Fibroblast of lung (primary cell): ENCODE measurements around the gene PRSS36. TPM values are rescaled to one million over a fixed set of nuclear protein-coding genes. Genes with fewer than 3 reads are reported as not detected.

Experiments
- DNase-seq, 2 donors: peaks; one replicate each; pipeline versions ENCODE4 v3.0.0 to v3.0.0-alpha.2; 2010; ENCODE audit warnings: low read depth in 2 of 2
- H2AFZ ChIP-seq: 2 replicates; pipeline ENCODE4 v1.5.1; 2012; ENCODE audit warnings: low read length, control low read depth, inconsistent platforms
- H3K27ac ChIP-seq: 2 replicates; pipeline ENCODE4 v1.5.1; 2011; ENCODE audit warnings: low read length, control low read depth; ENCODE audit not compliant: insufficient read depth
- H3K27me3 ChIP-seq: 2 replicates; pipeline ENCODE4 v1.5.1; 2011; ENCODE audit warnings: mild to moderate bottlenecking, low read length; ENCODE audit not compliant: control insufficient read depth, insufficient read depth
- H3K36me3 ChIP-seq: 2 replicates; pipeline ENCODE4 v1.5.1; 2011; ENCODE audit warnings: low read length; ENCODE audit not compliant: control insufficient read depth, insufficient read depth
- H3K4me1 ChIP-seq: 2 replicates; pipeline ENCODE4 v1.5.1; 2011; ENCODE audit warnings: low read length; ENCODE audit not compliant: control insufficient read depth, insufficient read depth; ENCODE audit errors: extremely low read depth
- H3K4me2 ChIP-seq: 2 replicates; pipeline ENCODE4 v1.5.1; 2011; ENCODE audit warnings: low read length, control low read depth; ENCODE audit not compliant: insufficient read depth; ENCODE audit errors: extremely low read depth
- H3K4me3 ChIP-seq, 4 experiments: fragments of 200-600 bp in 1 of 4; sonication (generic) in 1 of 4; replicated peaks in 1 of 4; 2 replicates each; pipeline ENCODE4 v1.5.1; 2011 to 2016; ENCODE audit warnings: low read length in 4 of 4, low read depth in 3 of 4, mild to moderate bottlenecking in 3 of 4, control low read depth in 2 of 4, inconsistent platforms in 1 of 4, mixed read lengths in 1 of 4; ENCODE audit not compliant: insufficient read depth in 1 of 4; ENCODE audit errors: control extremely low read depth in 1 of 4
- H3K79me2 ChIP-seq: 2 replicates; pipeline ENCODE4 v1.5.1; 2012; ENCODE audit warnings: mild to moderate bottlenecking, low read length, inconsistent platforms; ENCODE audit not compliant: control insufficient read depth, insufficient read depth
- H3K9ac ChIP-seq: 2 replicates; pipeline ENCODE4 v1.5.1; 2011; ENCODE audit warnings: mild to moderate bottlenecking, low read length, control low read depth; ENCODE audit not compliant: insufficient read depth
- H3K9me3 ChIP-seq: 2 replicates; pipeline ENCODE4 v1.5.1; 2012; ENCODE audit warnings: low read depth, low read length; ENCODE audit not compliant: control insufficient read depth, insufficient read depth
- H4K20me1 ChIP-seq: 2 replicates; pipeline ENCODE4 v1.5.1; 2011; ENCODE audit warnings: low read length; ENCODE audit not compliant: control insufficient read depth, insufficient read depth; ENCODE audit errors: extremely low read depth
- EZH2 ChIP-seq: IDR thresholded peaks from 2 replicates; pipeline ENCODE4 v1.5.1; 2012; ENCODE audit warnings: low read length, control low read depth, mild to moderate bottlenecking; ENCODE audit errors: missing control alignments
- polyA plus RNA-seq, 2 donors: library from polyadenylated mRNA; depleted of rRNA in 1 of 2; stranded (reverse) in 1 of 2; unstranded in 1 of 2; fragments of >200 nt; gene quantifications; 2 replicates each; pipeline ENCODE4 v1.2.1, GENCODE V29; 2011 to 2012; ENCODE audit warnings: missing spikeins in 1 of 2
- total RNA-seq: library from RNA; depleted of rRNA; stranded (reverse); fragments of >200 nt; gene quantifications from 2 replicates; pipeline ENCODE4 v1.2.1, GENCODE V29; 2014
- TF ChIP-seq, protein P1 (sequence below), 2 donors: IDR thresholded peaks in 1 of 2; conservative IDR thresholded peaks in 1 of 2; 1 replicate in 1 of 2; 2 replicates in 1 of 2; pipeline ENCODE4 v1.5.1; 2011 to 2012; ENCODE audit warnings: low read length in 2 of 2, control low read depth in 1 of 2, inconsistent platforms in 1 of 2, low read depth in 1 of 2, mild to moderate bottlenecking in 1 of 2

The PRSS36 gene
- total and polyA plus RNA-seq, 2 donors (not counting 1 experiment from before 2014, with no cell fraction given) = 0.10 to 0.17 TPM

DNA sequence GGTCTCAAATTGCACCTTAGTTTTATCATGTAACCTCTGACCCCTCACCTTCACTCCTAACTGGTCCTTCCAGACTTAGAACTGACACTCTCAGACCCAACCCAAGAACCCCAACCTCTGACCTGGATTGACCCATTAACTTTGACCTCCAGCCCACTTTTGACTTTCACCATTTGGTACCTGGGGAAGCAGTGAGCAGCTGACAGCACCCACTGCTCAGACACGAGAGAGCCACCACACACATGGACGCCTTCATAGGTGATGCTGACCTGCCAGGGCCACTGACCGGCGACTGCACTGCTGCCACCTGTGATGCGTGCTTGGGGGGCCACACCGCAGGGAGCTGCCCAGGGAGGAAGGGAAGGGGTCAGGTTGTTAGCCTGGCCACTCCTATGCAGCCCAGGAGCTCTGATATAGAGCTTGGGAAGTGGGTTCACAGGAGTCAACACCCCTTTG is 16.8 kb downstream of the PRSS36 start:
- DNase-seq = no peak
- H3K27me3 ChIP-seq = no peaks in the 10 kb centered on the region
- H3K4me2 ChIP-seq = no peak overlapping the region
- H3K9ac ChIP-seq = no peak overlapping the region
- no peak overlapping the region for H3K27ac ChIP-seq
- no peaks in the 10 kb centered on the region for H3K4me1 ChIP-seq
- no peak overlapping the region for H3K4me3 ChIP-seq
- H3K79me2 ChIP-seq = no peaks in the 10 kb centered on the region
- peaks cover 2% of the 10 kb centered on the region for H3K36me3 ChIP-seq
- no peaks in the 10 kb centered on the region for H3K9me3 ChIP-seq
- H4K20me1 ChIP-seq = no peaks in the 10 kb centered on the region
- TF ChIP-seq, protein P1, sequence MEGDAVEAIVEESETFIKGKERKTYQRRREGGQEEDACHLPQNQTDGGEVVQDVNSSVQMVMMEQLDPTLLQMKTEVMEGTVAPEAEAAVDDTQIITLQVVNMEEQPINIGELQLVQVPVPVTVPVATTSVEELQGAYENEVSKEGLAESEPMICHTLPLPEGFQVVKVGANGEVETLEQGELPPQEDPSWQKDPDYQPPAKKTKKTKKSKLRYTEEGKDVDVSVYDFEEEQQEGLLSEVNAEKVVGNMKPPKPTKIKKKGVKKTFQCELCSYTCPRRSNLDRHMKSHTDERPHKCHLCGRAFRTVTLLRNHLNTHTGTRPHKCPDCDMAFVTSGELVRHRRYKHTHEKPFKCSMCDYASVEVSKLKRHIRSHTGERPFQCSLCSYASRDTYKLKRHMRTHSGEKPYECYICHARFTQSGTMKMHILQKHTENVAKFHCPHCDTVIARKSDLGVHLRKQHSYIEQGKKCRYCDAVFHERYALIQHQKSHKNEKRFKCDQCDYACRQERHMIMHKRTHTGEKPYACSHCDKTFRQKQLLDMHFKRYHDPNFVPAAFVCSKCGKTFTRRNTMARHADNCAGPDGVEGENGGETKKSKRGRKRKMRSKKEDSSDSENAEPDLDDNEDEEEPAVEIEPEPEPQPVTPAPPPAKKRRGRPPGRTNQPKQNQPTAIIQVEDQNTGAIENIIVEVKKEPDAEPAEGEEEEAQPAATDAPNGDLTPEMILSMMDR (conservative IDR thresholded peaks at IDR 0.05 in 1 of 2, IDR thresholded peaks at IDR 0.05 in 1 of 2; ENCODE audit: low read depth in 1 of 2, low read length in 2 of 2) = no peak
- TF ChIP-seq EZH2 = no peak
- H2AFZ ChIP-seq = no peak overlapping the region

GRCh38 chr16:31132303-31132979 is 17.4 kb downstream of the PRSS36 start:
- no peak for DNase-seq
- H3K36me3 ChIP-seq = peaks cover 2% of the 10 kb centered on the region

DNA sequence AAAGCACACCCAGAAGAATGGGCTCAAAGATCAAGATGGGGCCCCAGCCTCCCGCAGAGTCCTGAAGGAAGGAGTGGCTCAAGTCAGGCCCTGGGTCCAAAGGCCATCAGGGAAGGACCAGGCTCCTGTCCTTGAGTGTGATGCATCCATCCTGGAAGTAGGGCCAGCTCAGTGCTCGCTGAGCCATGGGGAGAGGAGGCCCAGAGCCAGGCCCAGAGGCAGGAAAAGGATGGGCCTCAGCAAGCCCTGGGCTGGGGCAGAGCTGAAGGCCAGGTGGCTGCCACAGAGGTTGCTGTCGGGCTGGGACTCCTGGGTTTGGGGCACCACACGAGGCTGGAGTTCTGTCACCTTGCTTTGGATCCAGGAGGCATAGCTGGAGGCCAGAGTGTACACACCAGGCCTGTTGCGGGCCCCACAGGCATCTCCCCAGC is 18.0 kb downstream of the PRSS36 start:
- Histone ChIP-seq H3K9ac (no peak overlapping the region), H3K27me3 (no peaks in the 10 kb centered on the region), H3K4me1 (no peaks in the 10 kb centered on the region), H3K79me2 (no peaks in the 10 kb centered on the region), H2AFZ (no peak overlapping the region), H3K4me3 (no peak overlapping the region), H3K9me3 (no peaks in the 10 kb centered on the region), H3K4me2 (no peak overlapping the region), H3K27ac (no peak overlapping the region), H3K36me3 (peaks cover 5% of the 10 kb centered on the region), H4K20me1 (no peaks in the 10 kb centered on the region)
- no peak for DNase-seq
- no peak for TF ChIP-seq EZH2
- TF ChIP-seq, protein P1 (conservative IDR thresholded peaks at IDR 0.05 in 1 of 2, IDR thresholded peaks at IDR 0.05 in 1 of 2; ENCODE audit: low read depth in 1 of 2, low read length in 2 of 2) = no peak

More at GRCh38 chr16:31132303-31132979, 17.4 kb downstream of the PRSS36 start:
- no peaks in the 10 kb centered on the region for H4K20me1 ChIP-seq
- no peak overlapping the region for H3K9ac ChIP-seq
- H2AFZ ChIP-seq = no peak overlapping the region
- no peak overlapping the region for H3K4me2 ChIP-seq
- no peak overlapping the region for H3K27ac ChIP-seq
- no peaks in the 10 kb centered on the region for H3K79me2 ChIP-seq
- no peaks in the 10 kb centered on the region for H3K4me1 ChIP-seq
- no peak overlapping the region for H3K4me3 ChIP-seq
- H3K9me3 ChIP-seq = no peaks in the 10 kb centered on the region
- TF ChIP-seq EZH2 = no peak
- TF ChIP-seq, protein P1 (conservative IDR thresholded peaks at IDR 0.05 in 1 of 2, IDR thresholded peaks at IDR 0.05 in 1 of 2; ENCODE audit: low read depth in 1 of 2, low read length in 2 of 2) = no peak
- H3K27me3 ChIP-seq = no peaks in the 10 kb centered on the region
